Measurements from ENCODE around the gene ITGB2.

The ITGB2 gene

GRCh38 chr21:44957901-44958451 lies 37.3 kb upstream of the ITGB2 start:
- Histone ChIP-seq H2AFZ (no peak overlapping the region), H3K36me3 (ENCODE audit: control insufficient read depth, insufficient read depth, low read length) (no peaks in the 10 kb centered on the region), H3K27me3 (ENCODE audit: control insufficient read depth, insufficient read depth, low read length) (no peaks in the 10 kb centered on the region), H3K9me3 (ENCODE audit: control insufficient read depth, low read length) (no peaks in the 10 kb centered on the region), H3K9ac (no peak overlapping the region), H3K27ac (no peak overlapping the region), H3K79me2 (no peaks in the 10 kb centered on the region), H3K4me3 (ENCODE audit: low read depth, low read length) (no peak overlapping the region), H3K4me2 (ENCODE audit: low read length) (no peak overlapping the region), H3K4me1 (no peaks in the 10 kb centered on the region)
- no peak for TF ChIP-seq CTCF (IDR thresholded peaks at IDR 0.05)

DNA sequence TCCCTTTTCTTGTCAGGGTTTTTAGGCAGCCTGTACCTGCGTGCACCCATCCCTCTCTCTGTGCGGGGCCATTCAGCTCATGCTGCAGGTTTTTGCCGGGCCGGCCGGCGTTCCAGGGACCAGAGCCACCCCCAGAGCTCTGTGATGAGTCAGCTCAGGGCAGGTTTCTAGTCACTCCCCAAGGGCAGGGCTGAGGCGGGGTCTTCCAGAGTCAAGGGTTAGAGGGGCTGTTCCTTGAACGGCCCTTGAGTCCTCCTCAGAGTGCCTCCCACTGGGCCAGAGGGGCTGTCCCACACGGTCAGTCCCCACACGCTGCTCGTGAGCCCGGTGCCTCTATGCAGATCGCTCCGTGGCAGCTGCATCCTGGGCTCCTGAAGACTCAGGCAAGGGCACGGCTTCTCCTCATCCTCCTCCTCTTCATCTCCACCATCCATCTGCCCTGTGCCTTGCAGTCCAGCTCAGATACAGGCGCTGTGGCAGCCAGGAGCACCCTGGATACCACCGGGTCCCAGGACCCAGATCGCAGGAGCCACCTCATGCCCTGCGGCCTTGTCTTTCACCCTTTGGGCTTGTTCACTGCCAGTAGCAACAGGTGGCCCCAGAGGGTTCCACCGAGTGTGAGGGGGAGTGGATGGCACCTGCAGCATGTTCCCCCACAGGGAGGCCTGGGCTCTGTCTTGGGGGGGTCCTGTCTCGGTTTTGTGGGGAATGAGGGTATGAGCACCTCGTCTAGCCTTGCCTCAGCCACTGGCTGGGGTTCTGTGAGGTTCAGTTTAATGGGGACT lies 36.5 kb upstream of the ITGB2 start:
- Histone ChIP-seq H3K4me3 (ENCODE audit: low read depth, low read length) (no peak overlapping the region), H3K4me2 (ENCODE audit: low read length) (no peak overlapping the region), H3K79me2 (no peaks in the 10 kb centered on the region), H3K9me3 (ENCODE audit: control insufficient read depth, low read length) (no peaks in the 10 kb centered on the region), H3K27ac (no peak overlapping the region), H3K9ac (no peak overlapping the region), H3K4me1 (no peaks in the 10 kb centered on the region), H3K36me3 (ENCODE audit: control insufficient read depth, insufficient read depth, low read length) (no peaks in the 10 kb centered on the region), H3K27me3 (ENCODE audit: control insufficient read depth, insufficient read depth, low read length) (no peaks in the 10 kb centered on the region), H2AFZ (no peak overlapping the region)
- no peak for TF ChIP-seq CTCF (IDR thresholded peaks at IDR 0.05)

DNA sequence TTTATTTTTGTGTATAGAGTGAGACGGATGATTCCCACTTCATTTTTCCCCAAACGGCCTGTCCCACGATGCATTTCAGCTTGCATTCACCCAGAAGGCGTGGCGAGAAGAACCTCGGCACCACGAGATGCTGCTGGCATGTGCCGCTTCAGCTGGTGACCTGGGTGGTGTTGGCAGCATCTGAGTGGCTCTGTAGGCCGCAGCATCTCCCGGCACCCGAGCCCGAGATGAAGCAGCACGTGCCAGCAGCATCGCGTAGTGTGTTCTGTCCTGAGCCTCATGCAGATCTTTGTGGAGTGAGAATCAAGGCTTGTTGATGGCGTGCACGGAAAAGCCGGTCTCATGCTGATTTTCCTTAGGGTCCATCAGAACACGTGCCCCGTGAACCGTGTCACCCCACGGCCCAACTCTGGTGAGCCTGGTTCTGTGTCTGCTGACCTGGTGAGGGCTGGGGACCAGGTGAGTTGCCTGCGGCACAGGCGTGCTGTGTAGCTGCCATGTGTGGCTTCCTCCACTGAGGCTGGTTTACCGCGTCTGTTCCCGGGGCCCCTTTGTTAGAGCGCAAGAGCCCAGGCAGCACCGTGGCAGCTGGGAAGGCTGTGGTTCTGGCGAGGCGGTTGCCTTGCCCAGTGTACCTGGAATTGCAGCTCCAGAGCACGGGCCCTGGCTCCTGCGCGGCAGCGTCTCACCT lies 35.8 kb upstream of the ITGB2 start:
- Histone ChIP-seq H3K79me2 (peaks cover 2% of the 10 kb centered on the region), H3K36me3 (ENCODE audit: control insufficient read depth, insufficient read depth, low read length) (no peaks in the 10 kb centered on the region), H3K27ac (no peak overlapping the region), H2AFZ (no peak overlapping the region), H3K4me1 (no peaks in the 10 kb centered on the region), H3K9ac (no peak overlapping the region), H3K4me2 (ENCODE audit: low read length) (no peak overlapping the region), H3K4me3 (ENCODE audit: low read depth, low read length) (no peak overlapping the region), H3K9me3 (ENCODE audit: control insufficient read depth, low read length) (no peaks in the 10 kb centered on the region), H3K27me3 (ENCODE audit: control insufficient read depth, insufficient read depth, low read length) (no peaks in the 10 kb centered on the region)
- no peak for TF ChIP-seq CTCF (IDR thresholded peaks at IDR 0.05)

DNA sequence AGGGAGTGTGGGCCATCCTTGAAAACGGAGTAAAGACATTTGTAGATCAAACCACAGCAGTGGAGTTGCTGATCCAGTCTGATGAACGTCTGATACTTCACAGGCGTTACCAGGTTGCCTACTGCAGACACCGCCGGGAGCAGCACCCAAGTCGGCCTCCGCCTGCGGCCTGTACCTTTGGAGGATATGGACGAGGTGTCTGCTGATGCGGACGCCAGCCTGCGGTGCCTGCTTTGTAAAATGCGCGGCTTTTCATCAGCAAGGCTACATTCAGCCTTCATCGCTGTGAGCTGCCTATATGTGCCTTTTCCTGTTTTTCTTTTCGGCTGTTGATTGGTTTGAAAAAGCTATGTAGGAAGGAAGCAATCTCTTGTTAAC lies 35.1 kb upstream of the ITGB2 start:
- Histone ChIP-seq H3K79me2 (peaks cover 2% of the 10 kb centered on the region), H3K9me3 (ENCODE audit: control insufficient read depth, low read length) (no peaks in the 10 kb centered on the region), H3K4me2 (ENCODE audit: low read length) (no peak overlapping the region), H3K4me3 (ENCODE audit: low read depth, low read length) (no peak overlapping the region), H3K9ac (no peak overlapping the region), H3K36me3 (ENCODE audit: control insufficient read depth, insufficient read depth, low read length) (no peaks in the 10 kb centered on the region), H3K4me1 (no peaks in the 10 kb centered on the region), H2AFZ (no peak overlapping the region), H3K27me3 (ENCODE audit: control insufficient read depth, insufficient read depth, low read length) (no peaks in the 10 kb centered on the region), H3K27ac (no peak overlapping the region)
- TF ChIP-seq CTCF (IDR thresholded peaks at IDR 0.05) = no peak
